GM21367 (cell line): ENCODE data around the gene ANO1.

ENCODE experiments used
- ATAC-seq: cut with Tn5 transposase; IDR thresholded peaks from one replicate; pipeline ENCODE4 v1.9.1; 2021; ENCODE audit not compliant: unreplicated experiment

The ANO1 gene

GRCh38 chr11:70233511-70233934, 155.4 kb downstream of the ANO1 start:
- no peak for ATAC-seq

DNA sequence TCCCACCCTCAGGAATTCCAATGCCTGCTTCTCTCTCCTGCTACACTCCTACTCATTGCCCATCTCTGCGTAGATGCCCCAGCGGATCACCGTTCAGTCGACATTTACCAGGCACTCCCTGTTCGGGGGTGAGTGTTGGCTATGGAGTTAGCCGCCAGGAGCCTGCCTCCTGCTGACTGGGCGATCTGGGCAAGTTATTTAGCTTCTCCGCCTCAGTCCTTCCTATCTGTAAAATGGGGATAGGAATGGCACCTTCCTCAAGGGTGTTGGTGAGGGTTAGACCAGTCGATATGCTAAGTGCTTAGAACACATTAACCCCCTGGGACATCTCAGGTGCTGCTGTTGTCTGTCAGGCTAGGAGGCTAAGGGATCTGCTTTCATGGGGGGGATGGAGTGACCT, 155.8 kb downstream of the ANO1 start:
- ATAC-seq = no peak
